Loucy (cell line): Measurements from ENCODE around the gene DEK.

ENCODE experiments used
- H2AFZ ChIP-seq: fragments of 200-600 bp; sonication (generic); 2 replicates; pipeline ENCODE4 v1.6.0; 2016; ENCODE audit warnings: antibody characterized with exemption, mild to moderate bottlenecking, low read length, moderate library complexity
- H3F3A ChIP-seq: fragments of 200-600 bp; 2 replicates; pipeline ENCODE4 v1.6.0; 2016; ENCODE audit warnings: antibody characterized with exemption, low read depth, mild to moderate bottlenecking
- H3K27me3 ChIP-seq: fragments of 200-600 bp; sonication (generic); 2 replicates; pipeline ENCODE4 v1.6.1; 2014; ENCODE audit warnings: low read length, mild to moderate bottlenecking; ENCODE audit not compliant: insufficient read depth, poor library complexity, severe bottlenecking
- H3K36me3 ChIP-seq: fragments of 200-600 bp; sonication (generic); 2 replicates; pipeline ENCODE4 v1.6.1; 2016; ENCODE audit warnings: low read length; ENCODE audit not compliant: insufficient read depth
- H3K4me1 ChIP-seq: fragments of 200-600 bp; sonication (generic); 2 replicates; pipeline ENCODE4 v1.5.1; 2014; ENCODE audit warnings: low read length, mild to moderate bottlenecking; ENCODE audit not compliant: insufficient read depth, poor library complexity, severe bottlenecking
- H3K4me2 ChIP-seq: fragments of 200-600 bp; sonication (generic); 2 replicates; pipeline ENCODE4 v1.6.0; 2014; ENCODE audit warnings: antibody characterized with exemption, low read length, low read depth, mild to moderate bottlenecking; ENCODE audit not compliant: poor library complexity, severe bottlenecking
- H3K4me3 ChIP-seq: fragments of 200-600 bp; sonication (generic); 2 replicates; pipeline ENCODE4 v1.5.1; 2014; ENCODE audit warnings: low read length, mild to moderate bottlenecking, mixed read lengths; ENCODE audit not compliant: poor library complexity, severe bottlenecking
- H3K79me2 ChIP-seq: fragments of 200-600 bp; sonication (generic); 2 replicates; pipeline ENCODE4 v1.6.1; 2014; ENCODE audit warnings: low read length; ENCODE audit not compliant: insufficient read depth
- H3K9ac ChIP-seq: fragments of 200-600 bp; sonication (generic); 2 replicates; pipeline ENCODE4 v1.6.0; 2014; ENCODE audit warnings: mild to moderate bottlenecking, low read depth, low read length, moderate library complexity; ENCODE audit not compliant: poor library complexity, severe bottlenecking
- H3K9me2 ChIP-seq: fragments of 200-600 bp; sonication (generic); replicated peaks from 2 replicates; pipeline ENCODE4 v1.6.1; 2016; ENCODE audit warnings: low read depth, low read length, mixed read lengths
- H3K9me3 ChIP-seq: fragments of 200-600 bp; sonication (generic); 2 replicates; pipeline ENCODE4 v1.6.1; 2014; ENCODE audit warnings: mild to moderate bottlenecking, antibody characterized with exemption, low read length, low read depth; ENCODE audit not compliant: insufficient read depth
- H4K20me1 ChIP-seq: fragments of 200-600 bp; sonication (generic); 2 replicates; pipeline ENCODE4 v1.6.0; 2014; ENCODE audit warnings: antibody characterized with exemption, low read length, mild to moderate bottlenecking; ENCODE audit not compliant: insufficient read depth, poor library complexity, severe bottlenecking
- EZH2phosphoT487 ChIP-seq: fragments of 200-600 bp; IDR thresholded peaks from 2 replicates; pipeline ENCODE4 v1.6.1; 2018; ENCODE audit warnings: antibody characterized with exemption, mild to moderate bottlenecking, moderate library complexity, borderline replicate concordance
- TF ChIP-seq, protein P1 (sequence below): fragments of 200-600 bp; sonication (generic); conservative IDR thresholded peaks from 2 replicates; pipeline ENCODE4 v1.5.1; 2014; ENCODE audit warnings: mild to moderate bottlenecking, antibody characterized with exemption, low read length

Gene DEK

GRCh38 chr6:18207438-18207837 lies 56.9 kb downstream of the DEK start:
- no peak for TF ChIP-seq EZH2phosphoT487
- TF ChIP-seq, protein P1, sequence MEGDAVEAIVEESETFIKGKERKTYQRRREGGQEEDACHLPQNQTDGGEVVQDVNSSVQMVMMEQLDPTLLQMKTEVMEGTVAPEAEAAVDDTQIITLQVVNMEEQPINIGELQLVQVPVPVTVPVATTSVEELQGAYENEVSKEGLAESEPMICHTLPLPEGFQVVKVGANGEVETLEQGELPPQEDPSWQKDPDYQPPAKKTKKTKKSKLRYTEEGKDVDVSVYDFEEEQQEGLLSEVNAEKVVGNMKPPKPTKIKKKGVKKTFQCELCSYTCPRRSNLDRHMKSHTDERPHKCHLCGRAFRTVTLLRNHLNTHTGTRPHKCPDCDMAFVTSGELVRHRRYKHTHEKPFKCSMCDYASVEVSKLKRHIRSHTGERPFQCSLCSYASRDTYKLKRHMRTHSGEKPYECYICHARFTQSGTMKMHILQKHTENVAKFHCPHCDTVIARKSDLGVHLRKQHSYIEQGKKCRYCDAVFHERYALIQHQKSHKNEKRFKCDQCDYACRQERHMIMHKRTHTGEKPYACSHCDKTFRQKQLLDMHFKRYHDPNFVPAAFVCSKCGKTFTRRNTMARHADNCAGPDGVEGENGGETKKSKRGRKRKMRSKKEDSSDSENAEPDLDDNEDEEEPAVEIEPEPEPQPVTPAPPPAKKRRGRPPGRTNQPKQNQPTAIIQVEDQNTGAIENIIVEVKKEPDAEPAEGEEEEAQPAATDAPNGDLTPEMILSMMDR: no peak
- H3K9ac ChIP-seq: no peak overlapping the region

DNA sequence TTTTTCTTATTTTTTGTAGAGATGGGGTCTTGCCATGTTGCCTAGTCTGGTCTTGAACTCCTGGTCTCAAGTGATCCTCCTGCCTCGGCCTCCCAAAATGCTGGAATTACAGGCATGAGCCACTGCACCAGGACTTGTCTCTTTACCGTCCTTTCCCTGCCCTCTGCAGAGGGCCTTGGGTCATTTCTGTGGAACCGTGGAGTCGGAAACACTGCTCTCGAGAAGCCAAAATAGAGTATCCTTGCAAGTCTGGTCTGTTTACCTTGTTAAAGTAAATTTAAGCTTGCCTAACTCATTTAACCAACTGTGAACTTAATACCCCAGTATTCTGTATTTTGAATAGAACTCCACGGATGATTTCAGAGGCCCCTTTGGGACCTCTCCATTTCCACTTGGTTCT lies 57.7 kb downstream of the DEK start:
- Histone ChIP-seq H3F3A (no peaks in the 10 kb centered on the region), H3K4me3 (no peak overlapping the region), H2AFZ (no peak overlapping the region), H3K9me3 (no peaks in the 10 kb centered on the region), H3K27me3 (no peaks in the 10 kb centered on the region), H3K9ac (no peak overlapping the region), H3K36me3 (peaks cover 5% of the 10 kb centered on the region; the same call in 1 of the 2 replicates), H3K4me1 (no peaks in the 10 kb centered on the region), H3K79me2 (no peaks in the 10 kb centered on the region), H3K9me2 (no peaks in the 10 kb centered on the region), H3K4me2 (no peak overlapping the region), H4K20me1 (no peaks in the 10 kb centered on the region)
- TF ChIP-seq, protein P1: no peak
- TF ChIP-seq EZH2phosphoT487: no peak

More at GRCh38 chr6:18207438-18207837, 56.9 kb downstream of the DEK start:
- Histone ChIP-seq H4K20me1 (no peaks in the 10 kb centered on the region), H3K79me2 (no peaks in the 10 kb centered on the region), H3K4me1 (no peaks in the 10 kb centered on the region), H3K27me3 (no peaks in the 10 kb centered on the region), H3K4me3 (no peak overlapping the region), H3F3A (no peaks in the 10 kb centered on the region), H2AFZ (no peak overlapping the region), H3K36me3 (no peaks in the 10 kb centered on the region; the same call in 1 of the 2 replicates), H3K4me2 (no peak overlapping the region), H3K9me2 (no peaks in the 10 kb centered on the region), H3K9me3 (no peaks in the 10 kb centered on the region)

DNA sequence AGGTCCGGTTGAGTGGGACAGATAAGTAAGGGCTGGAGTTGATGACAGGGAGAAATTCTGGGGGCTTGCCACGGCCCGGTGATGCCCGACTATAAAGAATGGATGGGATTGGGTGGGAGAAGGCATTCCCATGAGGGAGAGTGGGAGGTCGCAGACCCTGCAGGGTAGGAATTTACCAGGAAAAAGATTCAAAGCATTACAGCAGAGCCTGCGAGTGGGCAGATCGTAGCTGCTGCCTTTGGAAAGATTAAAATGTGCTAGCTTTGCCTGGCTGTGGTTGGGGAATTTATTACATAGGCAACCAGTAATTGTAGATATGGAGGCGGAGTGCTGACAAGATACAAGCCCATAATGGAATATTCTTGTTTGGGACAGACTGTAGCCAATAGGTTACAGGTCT lies 59.6 kb downstream of the DEK start:
- no peaks in the 10 kb centered on the region for H3K9me3 ChIP-seq
- H3K9ac ChIP-seq: no peak overlapping the region
- no peak overlapping the region for H3K4me2 ChIP-seq
- H3F3A ChIP-seq: no peaks in the 10 kb centered on the region
- H4K20me1 ChIP-seq: no peaks in the 10 kb centered on the region
- no peak overlapping the region for H3K4me3 ChIP-seq
- H2AFZ ChIP-seq: no peak overlapping the region
- H3K79me2 ChIP-seq: no peaks in the 10 kb centered on the region
- no peaks in the 10 kb centered on the region for H3K9me2 ChIP-seq
- no peaks in the 10 kb centered on the region for H3K4me1 ChIP-seq
- TF ChIP-seq, protein P1: no peak
- TF ChIP-seq EZH2phosphoT487: no peak
- H3K27me3 ChIP-seq: no peaks in the 10 kb centered on the region
- H3K36me3 ChIP-seq: peaks cover 9% of the 10 kb centered on the region; the same call in 1 of the 2 replicates
